ENCODE results near the gene LSM14A. TPM values are rescaled to one million over a fixed set of nuclear protein-coding genes. Genes with fewer than 3 reads are reported as not detected.
"Not testable (repeated sequence)": the region's sequence is repeated elsewhere in the genome, so short reads cannot be mapped to it uniquely, and the experiment has no call there.

LSM14A gene
- total RNA-seq, 1 donor from 2014 or later = 107 TPM

DNA sequence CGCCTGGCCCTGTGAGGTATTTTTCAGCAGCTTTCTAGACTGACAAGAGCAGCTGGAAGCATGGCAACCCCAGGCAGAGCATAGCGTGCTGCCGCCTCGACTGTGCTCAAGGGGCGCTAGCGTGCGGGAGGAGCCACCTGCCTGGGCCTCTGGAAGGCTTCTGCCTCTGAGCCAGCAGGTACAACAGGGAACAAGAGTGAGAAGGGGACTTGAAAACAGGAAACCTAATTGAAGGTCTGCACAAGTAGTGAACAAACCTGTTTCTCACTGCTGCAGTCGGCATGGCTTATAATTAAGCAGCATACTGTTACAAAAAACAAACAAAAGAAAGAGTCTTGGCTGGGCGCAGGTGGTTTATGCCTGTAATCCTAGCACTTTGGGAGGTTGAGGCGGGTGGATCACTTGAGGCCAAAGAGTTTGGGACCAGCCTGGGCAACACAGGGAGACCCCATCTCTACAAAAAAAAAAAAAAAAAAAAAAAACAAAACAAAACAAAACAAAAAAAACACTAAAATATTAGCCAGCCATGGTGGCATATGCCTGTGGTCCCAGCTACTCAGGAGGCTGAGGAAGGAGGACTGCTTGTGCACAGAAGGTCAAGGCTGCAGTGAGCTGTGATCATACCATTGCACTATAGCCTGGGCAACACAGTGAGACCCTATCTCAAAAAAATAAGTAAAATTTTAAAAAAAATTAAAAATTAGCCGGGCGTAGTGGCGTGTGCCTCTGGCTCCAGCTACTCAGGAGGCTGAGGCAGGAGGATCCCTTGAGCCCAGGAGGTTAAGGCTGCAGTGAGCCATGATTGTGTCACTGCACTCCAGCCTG lies 69.4 kb downstream of the LSM14A start:
- TF ChIP-seq, protein P1, sequence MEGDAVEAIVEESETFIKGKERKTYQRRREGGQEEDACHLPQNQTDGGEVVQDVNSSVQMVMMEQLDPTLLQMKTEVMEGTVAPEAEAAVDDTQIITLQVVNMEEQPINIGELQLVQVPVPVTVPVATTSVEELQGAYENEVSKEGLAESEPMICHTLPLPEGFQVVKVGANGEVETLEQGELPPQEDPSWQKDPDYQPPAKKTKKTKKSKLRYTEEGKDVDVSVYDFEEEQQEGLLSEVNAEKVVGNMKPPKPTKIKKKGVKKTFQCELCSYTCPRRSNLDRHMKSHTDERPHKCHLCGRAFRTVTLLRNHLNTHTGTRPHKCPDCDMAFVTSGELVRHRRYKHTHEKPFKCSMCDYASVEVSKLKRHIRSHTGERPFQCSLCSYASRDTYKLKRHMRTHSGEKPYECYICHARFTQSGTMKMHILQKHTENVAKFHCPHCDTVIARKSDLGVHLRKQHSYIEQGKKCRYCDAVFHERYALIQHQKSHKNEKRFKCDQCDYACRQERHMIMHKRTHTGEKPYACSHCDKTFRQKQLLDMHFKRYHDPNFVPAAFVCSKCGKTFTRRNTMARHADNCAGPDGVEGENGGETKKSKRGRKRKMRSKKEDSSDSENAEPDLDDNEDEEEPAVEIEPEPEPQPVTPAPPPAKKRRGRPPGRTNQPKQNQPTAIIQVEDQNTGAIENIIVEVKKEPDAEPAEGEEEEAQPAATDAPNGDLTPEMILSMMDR (IDR thresholded peaks at IDR 0.05) = no peak
- intact Hi-C loops (cut with DNase I) = no loop called here
- H3K27me3 ChIP-seq = no peaks in the 10 kb centered on the region
- H3K36me3 ChIP-seq = no peaks in the 10 kb centered on the region
- DNase-seq (ENCODE audit: low spot score in 2 of 2) = no peak
- H3K4me3 ChIP-seq = no peak overlapping the region
- H3K4me1 ChIP-seq = peaks cover 0 to 2% of the 10 kb centered on the region in 2 donors
- no peak overlapping the region for H3K27ac ChIP-seq
- H3K9me3 ChIP-seq = no peaks in the 10 kb centered on the region

DNA sequence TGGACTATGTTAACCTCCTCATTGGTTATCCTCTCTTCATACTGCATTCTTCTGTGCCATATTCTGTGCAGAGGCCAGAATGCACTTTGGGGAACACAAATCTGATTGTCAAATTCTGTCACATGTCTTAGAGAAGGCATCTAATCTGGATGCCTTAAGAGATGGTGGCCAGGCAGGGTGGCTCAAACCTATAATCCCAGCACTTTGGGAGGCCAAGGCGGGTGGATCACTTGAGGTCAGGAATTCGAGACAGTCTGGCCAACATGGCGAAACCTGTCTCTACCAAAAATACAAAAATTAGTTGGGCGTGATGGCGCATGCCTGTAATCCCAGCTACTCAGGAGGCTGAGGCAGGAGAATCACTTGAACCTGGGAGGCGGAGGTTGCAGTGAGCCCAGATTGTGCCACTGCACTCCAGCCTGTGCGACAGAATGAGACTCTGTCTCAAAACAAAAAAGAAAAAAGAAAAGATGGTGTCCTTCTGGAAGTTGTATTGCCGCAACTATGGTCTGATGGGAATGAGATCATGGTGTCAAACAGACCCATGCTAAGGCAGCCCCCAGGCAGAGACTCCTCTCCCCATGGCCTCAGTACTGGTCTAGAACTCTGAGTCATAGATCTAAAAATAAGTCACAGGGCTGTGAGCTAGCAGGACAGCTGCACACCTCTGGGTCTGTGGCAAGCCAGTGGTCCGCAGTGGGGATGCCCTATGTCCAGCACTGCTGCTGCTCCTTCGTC lies 71.0 kb downstream of the LSM14A start:
- H3K4me3 ChIP-seq; H3K36me3 ChIP-seq; H3K9me3 ChIP-seq; H3K4me1 ChIP-seq; intact Hi-C loops (cut with DNase I); H3K27me3 ChIP-seq; H3K27ac ChIP-seq; DNase-seq (ENCODE audit: low spot score in 2 of 2): not testable (repeated sequence)

DNA sequence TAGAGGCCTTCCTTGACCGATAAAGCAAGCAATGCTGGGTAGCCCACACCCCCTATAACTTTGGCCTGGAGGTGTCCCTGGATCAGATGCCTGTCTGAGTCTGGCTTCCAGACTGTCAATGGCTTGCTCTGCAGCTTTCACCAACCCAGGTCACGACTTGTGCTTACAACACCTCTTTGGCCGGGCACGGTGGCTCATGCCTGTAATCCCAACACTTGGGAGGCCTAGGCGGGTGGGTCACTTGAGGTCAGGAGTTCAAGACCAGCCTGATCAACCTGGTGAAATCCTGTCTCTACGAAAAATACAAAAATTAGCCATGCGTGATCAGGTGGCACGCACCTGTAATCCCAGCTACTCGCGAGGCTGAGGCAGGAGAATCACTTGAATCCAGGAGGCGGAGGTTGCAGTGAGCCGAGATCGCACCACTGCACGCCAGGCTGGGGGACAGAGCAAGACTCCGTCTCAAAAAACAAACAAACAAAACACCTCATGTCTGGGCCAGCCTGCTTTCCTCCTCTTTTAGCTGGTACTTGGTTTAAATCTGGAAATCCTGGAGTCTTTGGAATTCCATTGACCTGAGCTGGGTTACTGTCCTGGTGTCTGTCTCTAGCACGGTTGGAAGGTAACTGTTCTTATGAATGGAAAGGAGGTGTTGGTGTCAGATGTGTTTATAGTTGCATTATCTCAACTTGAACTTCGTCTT lies 71.7 kb downstream of the LSM14A start:
- Histone ChIP-seq H3K36me3 (no peaks in the 10 kb centered on the region), H3K27ac (no peak overlapping the region), H3K9me3 (no peaks in the 10 kb centered on the region), H3K4me3 (no peak overlapping the region), H3K4me1 (peaks cover 0 to 2% of the 10 kb centered on the region in 2 donors), H3K27me3 (no peaks in the 10 kb centered on the region)
- TF ChIP-seq, protein P1 (IDR thresholded peaks at IDR 0.05) = no peak
- DNase-seq (ENCODE audit: low spot score in 2 of 2) = no peak
- intact Hi-C loops (cut with DNase I) = no loop called here

DNA sequence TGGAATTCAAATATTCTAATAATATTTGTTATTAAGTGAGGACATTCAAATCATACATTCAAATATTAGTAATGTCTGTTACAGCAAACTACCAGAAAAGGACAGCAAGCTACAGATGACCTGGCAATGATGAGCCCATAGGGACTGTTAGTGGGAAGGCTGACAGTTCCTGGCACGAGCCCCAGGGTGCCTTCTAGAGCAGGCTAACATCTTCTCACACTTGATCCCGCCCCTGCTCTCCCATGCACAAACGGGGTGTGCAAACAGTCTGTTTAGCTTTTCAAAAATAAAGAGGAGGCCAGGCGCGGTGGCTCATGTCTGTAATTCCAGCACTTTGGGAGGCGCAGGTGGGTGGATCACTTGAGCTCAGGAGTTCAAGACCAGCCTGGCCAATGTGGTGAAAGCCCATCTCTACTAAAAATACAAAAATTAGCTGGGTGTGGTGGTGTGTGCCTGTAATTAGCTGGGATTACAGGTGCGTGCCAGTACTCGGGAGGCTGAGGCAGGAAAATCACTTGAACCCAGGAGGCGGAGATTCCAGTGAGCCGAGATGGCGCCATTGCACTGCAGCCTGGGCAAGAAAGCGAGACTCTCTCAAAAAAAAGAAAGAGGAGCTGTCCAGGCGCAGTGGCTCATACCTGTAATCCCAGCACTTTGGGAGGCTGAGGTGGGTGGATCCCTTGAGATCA lies 72.5 kb downstream of the LSM14A start:
- H3K36me3 ChIP-seq = no peaks in the 10 kb centered on the region
- no peak for DNase-seq (ENCODE audit: low spot score in 2 of 2)
- H3K4me1 ChIP-seq = peaks cover 0 to 2% of the 10 kb centered on the region in 2 donors
- H3K9me3 ChIP-seq = no peaks in the 10 kb centered on the region
- intact Hi-C loops (cut with DNase I) = no loop called here
- TF ChIP-seq, protein P1 (IDR thresholded peaks at IDR 0.05) = no peak
- no peak overlapping the region for H3K27ac ChIP-seq
- H3K4me3 ChIP-seq = no peak overlapping the region
- H3K27me3 ChIP-seq = no peaks in the 10 kb centered on the region

DNA sequence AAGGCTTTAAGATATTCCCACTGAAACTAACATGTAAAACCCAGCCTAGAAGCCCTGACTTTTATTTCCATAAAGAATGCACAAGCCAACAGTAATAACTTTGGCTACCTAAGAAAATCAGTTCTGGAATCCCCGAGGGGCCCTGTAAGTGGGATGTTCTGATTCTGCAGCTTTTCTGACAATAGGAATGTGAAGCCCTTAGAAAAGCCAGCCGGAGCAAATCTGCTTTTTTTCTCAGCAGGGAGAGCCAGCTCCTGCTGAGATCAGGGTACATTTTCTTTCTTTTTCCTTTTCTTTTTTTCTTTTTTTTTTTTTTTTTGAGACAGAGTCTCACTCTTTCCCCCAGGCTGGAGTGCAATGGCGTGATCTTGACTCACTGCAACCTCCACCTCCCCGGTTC lies 74.0 kb downstream of the LSM14A start:
- TF ChIP-seq, protein P1 (IDR thresholded peaks at IDR 0.05) = no peak
- H3K4me3 ChIP-seq = no peak overlapping the region
- H3K27ac ChIP-seq = no peak overlapping the region
- no peaks in the 10 kb centered on the region for H3K9me3 ChIP-seq
- intact Hi-C loops (cut with DNase I) = no loop called here
- no peaks in the 10 kb centered on the region for H3K36me3 ChIP-seq
- DNase-seq (ENCODE audit: low spot score in 2 of 2) = no peak
- no peaks in the 10 kb centered on the region for H3K27me3 ChIP-seq
- H3K4me1 ChIP-seq = peaks cover 0 to 2% of the 10 kb centered on the region in 2 donors

All from ascending aorta (tissue), 2 donors.